Fibroblast of skin of abdomen (primary cell): ENCODE results near the gene SERTAD2.

ENCODE experiments used
- DNase-seq: peaks from one replicate; pipeline ENCODE4 v3.0.0-alpha.2; 2013

SERTAD2 gene

GRCh38 chr2:64627860-64628841 is 25.6 kb downstream of the SERTAD2 start:
- no peak for DNase-seq

- peak; percentile 32 for DNase-seq
Observed at GRCh38 chr2:64626963-64627760, 26.6 kb downstream of the SERTAD2 start.

GRCh38 chr2:64626146-64626809 is 27.4 kb downstream of the SERTAD2 start:
- DNase-seq, result no peak

- no peak for DNase-seq
Observed at GRCh38 chr2:64625299-64626145, 28.2 kb downstream of the SERTAD2 start.

- no peak for DNase-seq
Observed at GRCh38 chr2:64624862-64625261, 28.9 kb downstream of the SERTAD2 start.

GRCh38 chr2:64624108-64624610 is 29.6 kb downstream of the SERTAD2 start:
- no peak for DNase-seq

GRCh38 chr2:64623242-64623850 is 30.4 kb downstream of the SERTAD2 start:
- no peak for DNase-seq

- peak; percentile 34 for DNase-seq
Observed at GRCh38 chr2:64622443-64623241, 31.1 kb downstream of the SERTAD2 start.

- no peak for DNase-seq
Observed at GRCh38 chr2:64620661-64621060, 33.1 kb downstream of the SERTAD2 start.

GRCh38 chr2:64617631-64618151 is 36.0 kb downstream of the SERTAD2 start:
- DNase-seq, result no peak

- no peak for DNase-seq
Observed at GRCh38 chr2:64615844-64616536, 37.7 kb downstream of the SERTAD2 start.

- DNase-seq, result no peak
Observed at GRCh38 chr2:64615192-64615763, 38.4 kb downstream of the SERTAD2 start.

GRCh38 chr2:64613276-64613675 is 40.4 kb downstream of the SERTAD2 start:
- peak; percentile 94 for DNase-seq

- DNase-seq, result no peak
Observed at GRCh38 chr2:64612575-64613195, 41.0 kb downstream of the SERTAD2 start.

- no peak for DNase-seq
Observed at GRCh38 chr2:64610316-64610855, 43.3 kb downstream of the SERTAD2 start.

- no peak for DNase-seq
Observed at GRCh38 chr2:64609942-64610281, 43.8 kb downstream of the SERTAD2 start.

- DNase-seq, result no peak
Observed at GRCh38 chr2:64609227-64609941, 44.3 kb downstream of the SERTAD2 start.

GRCh38 chr2:64608867-64609226 is 44.9 kb downstream of the SERTAD2 start:
- DNase-seq, result no peak
